ENCODE results near the gene PTGER1. TPM values are rescaled to one million over a fixed set of nuclear protein-coding genes. Genes with fewer than 3 reads are reported as not detected.

Gene PTGER1
- total and polyA plus RNA-seq, 2 of the 13 experiments (the other 11 are each of a cell fraction or from before 2014, with no cell fraction given), result 0.13 TPM; not detected in 1

GRCh38 chr19:14432791-14433553 is 42.2 kb downstream of the PTGER1 start, which contains the start of gene PKN1 (continued):
- TF ChIP-seq ZNF713 (CRISPR knock-in tag; IDR thresholded peaks at IDR 0.05), result 0 out of 2 replicates have a peak, but pooled peaks have one; percentile 18
- no peak for TF ChIP-seq NBN (conservative IDR thresholded peaks at IDR 0.05)
- TF ChIP-seq ZMAT5 (CRISPR knock-in tag; IDR thresholded peaks at IDR 0.05; ENCODE audit: borderline replicate concordance, low read depth), result no peak
- no peak for TF ChIP-seq CSRNP2 (CRISPR knock-in tag; conservative IDR thresholded peaks at IDR 0.05; ENCODE audit: low read depth)
- TF ChIP-seq SRSF9 (IDR thresholded peaks at IDR 0.05; ENCODE audit: borderline replicate concordance, insufficient read depth, low read depth, low read length, poor library complexity, severe bottlenecking), result no peak
- peak; percentile 14; the same call in 1 of the 2 replicates for TF ChIP-seq IKZF5 (CRISPR knock-in tag; IDR thresholded peaks at IDR 0.05)
- no peak for TF ChIP-seq ZNF501 (CRISPR knock-in tag; IDR thresholded peaks at IDR 0.05)
- no peak for TF ChIP-seq NR3C1 (CRISPR knock-in tag; IDR thresholded peaks at IDR 0.05)

- intact Hi-C loops (cut with micrococcal nuclease; ENCODE audit: unreplicated experiment) (no loop called here), in situ Hi-C loops (cut with HindIII; ENCODE audit: extremely low pct_ligation_motif_present, low pct_unique_long_range_greater_than_20kb) (no loop called here)
- Histone ChIP-seq H4K20me1 (ENCODE audit: insufficient read depth, low read length) (peaks cover 2% of the 10 kb centered on the region; the same call in 1 of the 2 replicates), H3K4me2 (ENCODE audit: low read depth, low read length) (no peak overlapping the region), H3K79me2 (ENCODE audit: insufficient read depth, low read length) (peaks cover 6% of the 10 kb centered on the region), H3K36me3 (replicated peaks in 1 of 2; ENCODE audit: control insufficient read depth in 1 of 2, insufficient read depth in 2 of 2, low read length in 2 of 2) (no peaks in the 10 kb centered on the region), H3K27me3 (ENCODE audit: control insufficient read depth in 1 of 2, insufficient read depth in 2 of 2, low read length in 2 of 2) (no peaks in the 10 kb centered on the region), H2AFZ (ENCODE audit: low read length) (no peak overlapping the region), H3K4me1 (ENCODE audit: insufficient read depth, low read length) (peaks cover 38% of the 10 kb centered on the region), H3K9ac (ENCODE audit: insufficient read depth, low read depth, low read length) (no peak overlapping the region), H3K9me3 (ENCODE audit: low read length) (no peaks in the 10 kb centered on the region), H3K27ac (ENCODE audit: extremely low read length, insufficient read depth, low read length) (no peak overlapping the region), H3K4me3 (replicated peaks in 1 of 3; ENCODE audit: insufficient read depth in 1 of 3, low read depth in 2 of 3, low read length in 3 of 3) (no peak overlapping the region)
- TF ChIP-seq DDIT3 (CRISPR knock-in tag; IDR thresholded peaks at IDR 0.05) (no peak), ZNF3 (CRISPR knock-in tag; IDR thresholded peaks at IDR 0.05) (0 out of 2 replicates have a peak, but pooled peaks have one; percentile 51)
- CTCF ChIA-PET (ENCODE audit: low intra/inter-chr PET ratio, low total read pairs), result no interaction called here
- ATAC-seq, result no peak
- no peak for FAIRE-seq
- DNase-seq (ENCODE audit: low spot score), result no peak
- POLR2A ChIA-PET, result no interaction called here
- BruUV-seq (replicated peaks), result no TSS peak
- WGBS (ENCODE audit: low lambda C conversion rate), result 57% methylated on average over 3 of the region's 3 CpGs
These were observed 44.4 kb downstream of the PTGER1 start for GRCh38 chr19:14430712-14431111.
